AG04450 (cell line): ENCODE results near the gene ZNF132. TPM values are rescaled to one million over a fixed set of nuclear protein-coding genes. Genes with fewer than 3 reads are reported as not detected.
A peak's percentile ranks its signal among the peaks of the same experiment; 100 is the strongest.

Experiments used
- CTCF ChIA-PET: fragments of 300-600, 350-600 bp; formaldehyde crosslinking; extraction: SDS; loops from one replicate; lab custom pipeline; 2022; ENCODE audit warnings: antibody characterized with exemption, inconsistent platforms; lab: Charles Lee
- POLR2A ChIA-PET: fragments of 350-600 bp; formaldehyde crosslinking; extraction: SDS; loops from one replicate; lab custom pipeline; 2021; ENCODE audit warnings: antibody characterized with exemption, inconsistent platforms; lab: Yijun Ruan, JAX
- DNase-seq: peaks from one replicate; pipeline ENCODE4 v3.0.0-alpha.2; 2011; ENCODE audit warnings: low read depth, low spot score
- H3K27ac ChIP-seq: one replicate; pipeline ENCODE4 v1.5.1; 2012; ENCODE audit warnings: low read depth, low read length, control low read depth
- H3K27me3 ChIP-seq: one replicate; pipeline ENCODE4 v1.6.0; 2012; ENCODE audit warnings: low read length; ENCODE audit not compliant: control insufficient read depth, insufficient read depth
- H3K4me3 ChIP-seq: 2 replicates; pipeline ENCODE4 v1.5.1; 2011; ENCODE audit warnings: mild to moderate bottlenecking, low read depth, low read length, control low read depth
- H3K9me3 ChIP-seq: 2 replicates; pipeline ENCODE4 v1.5.1; 2012; ENCODE audit warnings: low read length; ENCODE audit not compliant: control insufficient read depth, insufficient read depth
- CTCF ChIP-seq: IDR thresholded peaks from 2 replicates; pipeline ENCODE4 v1.5.1; 2011; ENCODE audit warnings: low read depth, low read length, control low read depth, inconsistent platforms
- polyA plus RNA-seq: library from polyadenylated mRNA; depleted of rRNA; stranded (reverse); fragments of >200 nt; gene quantifications from 2 replicates; pipeline ENCODE4 v1.2.3, GENCODE V29; 2011

The ZNF132 gene
- polyA plus RNA-seq, 1 experiment, result 4.6 TPM

DNA sequence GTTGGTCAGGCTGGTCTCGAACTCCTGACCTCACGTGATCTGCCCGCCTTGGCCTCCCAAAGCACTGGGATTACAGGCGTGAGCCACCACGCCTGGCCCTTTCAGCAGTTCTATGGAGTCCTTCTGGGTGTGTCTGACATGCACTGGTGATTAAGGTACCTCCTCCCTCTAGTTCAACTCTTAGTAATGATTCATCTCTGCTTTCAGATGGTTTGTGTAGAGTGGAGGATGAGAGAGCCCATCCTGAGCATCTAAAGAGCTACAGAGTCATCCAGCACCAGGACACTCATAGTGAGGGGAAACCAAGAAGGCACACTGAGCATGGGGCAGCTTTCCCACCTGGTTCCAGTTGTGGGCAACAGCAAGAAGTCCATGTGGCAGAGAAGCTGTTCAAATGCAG is 23.3 kb downstream of the ZNF132 start:
- Histone ChIP-seq H3K27me3 (no peaks in the 10 kb centered on the region), H3K4me3 (no peak overlapping the region), H3K9me3 (peaks cover 22% of the 10 kb centered on the region), H3K27ac (no peak overlapping the region)
- TF ChIP-seq CTCF, result no peak
- ChIA-PET POLR2A (interaction anchor here (0.6 kb wide), 1 partner anchor 47 kb away, joined by 3 read pairs; no protein-coding TSS in a partner anchor), CTCF (no interaction called here)
- no peak for DNase-seq

DNA sequence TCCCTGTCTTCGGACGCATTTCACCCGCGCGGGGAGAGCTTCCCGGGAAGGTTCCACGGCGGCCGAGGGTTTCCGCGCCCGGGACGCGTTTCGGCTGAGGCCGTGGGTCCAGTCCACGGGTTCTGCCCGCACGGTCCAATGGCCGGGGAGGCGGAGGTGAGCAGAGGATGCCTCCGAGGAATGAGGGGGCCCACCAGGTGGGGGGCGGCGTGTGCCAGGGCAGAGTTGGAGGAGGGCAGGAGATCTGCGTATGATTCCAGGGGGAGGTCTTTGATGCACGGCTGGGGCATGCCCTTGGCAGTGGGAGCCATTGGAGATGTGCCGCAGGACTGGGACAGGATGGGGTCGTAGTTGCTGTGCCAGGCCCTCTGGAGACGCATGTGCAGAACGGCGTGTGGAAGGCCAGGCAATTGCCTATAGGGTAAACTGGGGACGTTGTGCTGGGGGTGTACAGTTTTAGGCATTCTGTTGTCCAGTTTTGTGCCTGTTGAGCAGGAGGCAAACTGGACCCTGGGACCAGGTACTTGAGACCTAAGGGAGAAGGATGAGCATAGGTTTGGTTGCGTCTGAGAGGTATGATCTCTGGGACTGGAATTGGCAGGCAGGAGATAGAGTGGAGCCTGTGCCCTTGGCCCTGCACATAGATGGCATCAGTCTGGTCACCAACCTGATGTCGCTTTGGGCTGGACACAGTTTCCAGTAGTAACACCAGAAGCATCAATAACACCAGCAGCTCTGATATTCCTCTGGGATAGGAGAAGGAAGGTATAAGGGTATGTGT is 30.8 kb downstream of the ZNF132 start:
- no peak for DNase-seq
- Histone ChIP-seq H3K27ac (peak overlapping the region; percentile 52), H3K9me3 (no peaks in the 10 kb centered on the region; the same call in 1 of the 2 replicates), H3K4me3 (peak overlapping the region; percentile 96), H3K27me3 (no peaks in the 10 kb centered on the region)
- TF ChIP-seq CTCF, result no peak
- CTCF ChIA-PET, result interaction anchor here (1.5 kb wide), 1 partner anchor 110 kb away, joined by 6 read pairs; no protein-coding TSS in a partner anchor
- POLR2A ChIA-PET, result interaction anchor here (0.6 to 1.4 kb wide), 11 partner anchors 9 to 134 kb away, joined by 3 to 10 read pairs (median 4); partner anchors contain the start of genes TRIM28, ZBTB45, ZNF132 and ZNF324B

DNA sequence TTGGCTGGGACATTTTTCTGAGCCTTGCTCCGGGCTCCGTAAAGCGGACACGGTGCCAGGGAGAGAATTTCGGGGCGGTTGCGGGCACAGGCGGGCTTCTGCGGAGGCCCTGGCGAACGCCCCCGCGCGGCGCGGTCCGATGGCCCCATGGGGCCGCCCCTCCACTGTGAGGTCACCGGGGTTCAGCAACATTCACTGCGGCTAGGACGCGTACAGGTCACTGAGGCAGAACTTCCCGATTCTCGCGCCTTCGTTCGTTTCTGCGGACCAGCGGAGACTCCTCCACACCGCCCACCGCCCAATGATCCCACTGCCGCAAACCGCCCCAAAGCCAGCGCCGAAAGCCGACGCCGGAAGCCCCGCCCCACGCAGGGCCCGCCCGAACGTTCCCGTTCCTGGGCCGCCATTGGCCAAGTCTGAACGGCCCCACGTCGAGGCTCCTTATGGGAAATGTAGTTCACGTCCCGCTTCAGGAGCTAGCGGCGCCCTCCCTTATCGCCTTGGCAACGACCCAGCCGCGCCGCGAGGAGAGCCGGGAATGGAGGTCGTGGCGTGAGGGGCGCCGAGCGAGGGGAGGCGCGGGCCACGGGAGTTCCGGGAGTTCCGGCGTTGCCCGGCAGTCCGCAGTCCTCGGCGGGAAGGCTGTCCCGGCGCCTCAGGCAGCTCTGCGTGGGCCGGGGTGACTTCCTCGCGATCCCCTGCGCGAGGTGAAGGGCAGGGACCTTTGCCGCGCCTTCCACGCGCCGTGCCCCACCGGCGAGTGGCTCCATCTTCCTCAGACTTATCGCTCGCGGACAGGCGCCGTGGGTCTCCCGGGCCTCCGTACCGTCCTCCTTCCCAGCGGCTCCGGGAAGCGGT is 31.6 kb downstream of the ZNF132 start, which contains the start of gene ZNF584:
Gene ZNF584 (plus strand): TSS at position 498 of the 858 bp plus-strand sequence. CDS start 499 bp downstream, outside the sequence.
- CTCF ChIA-PET, result no interaction called here
- POLR2A ChIA-PET, result interaction anchor here (0.6 to 1.4 kb wide), 11 partner anchors 10 to 1070 kb away, joined by 3 to 9 read pairs (median 4); partner anchors contain the start of genes TRIM28, ZBTB45, ZNF132 and ZNF324B

DNA sequence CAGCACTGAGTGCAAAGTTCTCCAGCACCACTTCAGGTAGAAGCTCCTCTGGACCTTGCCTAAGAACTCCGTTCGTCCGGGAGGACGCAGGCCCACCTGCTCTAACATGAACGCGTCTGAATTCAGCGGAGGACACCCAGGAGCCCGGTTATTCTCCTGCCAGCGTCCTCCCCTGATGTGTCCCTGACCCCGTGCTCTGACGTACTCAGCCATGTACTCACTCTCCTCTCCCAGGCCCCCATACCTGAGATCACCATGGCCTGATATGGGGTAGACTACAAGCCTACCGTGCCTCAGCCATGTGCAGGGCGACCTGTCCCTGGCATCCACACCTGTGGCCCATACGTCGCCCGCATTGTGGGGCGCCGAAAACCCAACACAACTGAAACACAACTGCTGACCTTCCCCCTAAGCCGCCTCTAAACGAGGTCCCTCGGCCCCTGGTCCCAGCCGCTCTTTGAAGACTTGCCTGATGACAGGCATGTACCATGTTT is 32.2 kb downstream of the ZNF132 start:
- peak overlapping the region; percentile 21 for H3K27ac ChIP-seq
- CTCF ChIA-PET, result no interaction called here
- H3K27me3 ChIP-seq, result no peaks in the 10 kb centered on the region
- POLR2A ChIA-PET, result interaction anchor here (1.0 to 1.4 kb wide), 3 partner anchors 44 to 112 kb away, joined by 3 to 9 read pairs (median 4); partner anchors contain the start of genes ZBTB45, ZNF324B and ZNF497
- TF ChIP-seq CTCF, result no peak
- H3K9me3 ChIP-seq, result no peaks in the 10 kb centered on the region; the same call in 1 of the 2 replicates
- H3K4me3 ChIP-seq, result peak overlapping the region; percentile 96
- no peak for DNase-seq

More for the DNA sequence above, 31.6 kb downstream of the ZNF132 start, which contains the start of gene ZNF584:
- peak; percentile 86 for DNase-seq
- H3K4me3 ChIP-seq, result peak within 1 kb of the TSS; percentile 96
- TF ChIP-seq CTCF, result peak; percentile 21; the same call in 1 of the 2 replicates
- H3K27me3 ChIP-seq, result no peaks in the 10 kb centered on the region
- no peaks in the 10 kb centered on the region; the same call in 1 of the 2 replicates for H3K9me3 ChIP-seq
- H3K27ac ChIP-seq, result peak within 1 kb of the TSS; percentile 52
